B cell (primary cell): Measurements from ENCODE around the gene BMP6.

Source experiments
- EZH2 ChIP-seq: IDR thresholded peaks from 2 replicates; pipeline ENCODE4 v1.6.1; 2012; ENCODE audit warnings: borderline replicate concordance, low read depth, mild to moderate bottlenecking, moderate library complexity, low read length; ENCODE audit not compliant: insufficient read depth, poor library complexity, severe bottlenecking
- TF ChIP-seq, protein P1 (sequence below): fragments of 200-600 bp; IDR thresholded peaks from one replicate; pipeline ENCODE4 v1.8.0; 2022; ENCODE audit warnings: antibody characterized with exemption, mild to moderate bottlenecking

DNA sequence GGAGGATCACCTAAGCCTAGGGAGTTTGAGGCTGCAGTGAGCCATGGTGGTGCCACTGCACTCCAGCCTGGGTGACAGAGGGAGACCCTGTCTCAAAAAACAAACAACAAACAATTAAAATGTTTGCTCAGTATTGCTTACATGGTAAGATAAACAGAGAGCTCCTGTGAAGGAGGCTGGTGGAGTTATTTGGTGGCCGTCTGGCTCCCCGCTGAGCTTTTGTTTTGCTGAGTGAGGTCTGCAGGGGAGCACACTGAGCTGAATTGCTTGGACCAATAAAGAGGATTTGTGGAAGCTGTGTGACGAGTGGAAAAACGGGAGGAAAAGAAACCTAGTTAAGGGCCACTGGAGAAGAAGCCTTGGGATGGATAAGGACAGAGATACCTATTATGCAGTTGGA lies 41.1 kb upstream of the BMP6 start:
- TF ChIP-seq, protein P1, sequence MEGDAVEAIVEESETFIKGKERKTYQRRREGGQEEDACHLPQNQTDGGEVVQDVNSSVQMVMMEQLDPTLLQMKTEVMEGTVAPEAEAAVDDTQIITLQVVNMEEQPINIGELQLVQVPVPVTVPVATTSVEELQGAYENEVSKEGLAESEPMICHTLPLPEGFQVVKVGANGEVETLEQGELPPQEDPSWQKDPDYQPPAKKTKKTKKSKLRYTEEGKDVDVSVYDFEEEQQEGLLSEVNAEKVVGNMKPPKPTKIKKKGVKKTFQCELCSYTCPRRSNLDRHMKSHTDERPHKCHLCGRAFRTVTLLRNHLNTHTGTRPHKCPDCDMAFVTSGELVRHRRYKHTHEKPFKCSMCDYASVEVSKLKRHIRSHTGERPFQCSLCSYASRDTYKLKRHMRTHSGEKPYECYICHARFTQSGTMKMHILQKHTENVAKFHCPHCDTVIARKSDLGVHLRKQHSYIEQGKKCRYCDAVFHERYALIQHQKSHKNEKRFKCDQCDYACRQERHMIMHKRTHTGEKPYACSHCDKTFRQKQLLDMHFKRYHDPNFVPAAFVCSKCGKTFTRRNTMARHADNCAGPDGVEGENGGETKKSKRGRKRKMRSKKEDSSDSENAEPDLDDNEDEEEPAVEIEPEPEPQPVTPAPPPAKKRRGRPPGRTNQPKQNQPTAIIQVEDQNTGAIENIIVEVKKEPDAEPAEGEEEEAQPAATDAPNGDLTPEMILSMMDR: no peak
- no peak for TF ChIP-seq EZH2
